WTC11 (cell line): ENCODE measurements around the gene HTR7. TPM values are rescaled to one million over a fixed set of nuclear protein-coding genes. Genes with fewer than 3 reads are reported as not detected.

ENCODE experiments used
- ATAC-seq: fragments of 200-7000 bp; cut with Tn5 transposase; 2 replicates; pipeline ENCODE4 v1.10.0; 2021; ENCODE audit warnings: mild to moderate bottlenecking, moderate library complexity
- CTCF ChIA-PET: fragments of 300-600 bp; sonication (Branson Sonifier 250); formaldehyde crosslinking; loops from one replicate; lab custom pipeline; 2021; ENCODE audit warnings: antibody characterized with exemption; lab: Charles Lee
- POLR2A ChIA-PET: fragments of 350-600 bp; sonication (Branson Sonifier 250); formaldehyde crosslinking; loops from one replicate; lab custom pipeline; 2021; ENCODE audit warnings: antibody characterized with exemption; lab: Charles Lee
- DNase-seq: peaks from one replicate; pipeline ENCODE4 v3.0.0; 2021; ENCODE audit warnings: low spot score
- H3K27ac Mint-ChIP-seq: 2 replicates; pipeline ENCODE4 v1.8.0; 2021; ENCODE audit warnings: mixed read lengths
- H3K27me3 Mint-ChIP-seq: 2 replicates; pipeline ENCODE4 v1.8.0; 2021; ENCODE audit warnings: low read depth, mild to moderate bottlenecking, moderate library complexity, mixed read lengths
- H3K36me3 Mint-ChIP-seq: 2 replicates; pipeline ENCODE4 v1.8.0; 2021; ENCODE audit warnings: mixed read lengths
- H3K4me1 Mint-ChIP-seq: 2 replicates; pipeline ENCODE4 v1.8.0; 2022; ENCODE audit warnings: mixed read lengths
- H3K4me3 Mint-ChIP-seq: 2 replicates; pipeline ENCODE4 v1.8.0; 2021; ENCODE audit warnings: mild to moderate bottlenecking, moderate library complexity, mixed read lengths
- H3K9me3 Mint-ChIP-seq: 2 replicates; pipeline ENCODE4 v1.8.0; 2021; ENCODE audit warnings: mixed read lengths
- AFF4 ChIP-seq: sonication (generic); formaldehyde crosslinking; IDR thresholded peaks from 2 replicates; pipeline ENCODE4 v1.8.1; 2023; ENCODE audit warnings: mild to moderate bottlenecking, missing genetic modification reagents, borderline replicate concordance
- AR ChIP-seq: fragments of 250-450 bp; sonication (Bioruptor Pico); IDR thresholded peaks from 2 replicates; pipeline ENCODE4 v1.9.0; 2021; ENCODE audit warnings: mild to moderate bottlenecking
- E2F4 ChIP-seq: sonication (generic); formaldehyde crosslinking; IDR thresholded peaks from 2 replicates; pipeline ENCODE4 v1.8.1; 2022; ENCODE audit warnings: low read depth, mild to moderate bottlenecking, moderate library complexity, missing genetic modification reagents, borderline replicate concordance
- FOXJ3 ChIP-seq: sonication (generic); formaldehyde crosslinking; IDR thresholded peaks from 2 replicates; pipeline ENCODE4 v1.9.0; 2021; ENCODE audit warnings: missing genetic modification reagents, mild to moderate bottlenecking, borderline replicate concordance
- FOXP1 ChIP-seq: sonication (generic); formaldehyde crosslinking; IDR thresholded peaks from 2 replicates; pipeline ENCODE4 v1.8.0; 2022; ENCODE audit warnings: missing genetic modification reagents, mild to moderate bottlenecking, moderate library complexity, borderline replicate concordance
- HMGXB4 ChIP-seq: sonication (generic); formaldehyde crosslinking; IDR thresholded peaks from 2 replicates; pipeline ENCODE4 v1.8.1; 2023; ENCODE audit warnings: mild to moderate bottlenecking, moderate library complexity, missing genetic modification reagents
- IRF1 ChIP-seq: sonication (generic); formaldehyde crosslinking; IDR thresholded peaks from 2 replicates; pipeline ENCODE4 v1.8.0; 2023; ENCODE audit warnings: missing genetic modification reagents
- MLX ChIP-seq: sonication (generic); formaldehyde crosslinking; IDR thresholded peaks from 2 replicates; pipeline ENCODE4 v1.8.1; 2023; ENCODE audit warnings: mild to moderate bottlenecking, missing genetic modification reagents, moderate library complexity
- NFATC4 ChIP-seq: fragments of 250-450 bp; sonication (Bioruptor Pico); IDR thresholded peaks from 2 replicates; pipeline ENCODE4 v1.9.0; 2021; ENCODE audit warnings: mild to moderate bottlenecking
- NFYB ChIP-seq: sonication (generic); formaldehyde crosslinking; conservative IDR thresholded peaks from 2 replicates; pipeline ENCODE4 v1.8.0; 2022; ENCODE audit warnings: low read depth, missing genetic modification reagents
- NR1H2 ChIP-seq: sonication (generic); formaldehyde crosslinking; IDR thresholded peaks from 2 replicates; pipeline ENCODE4 v1.9.0; 2021; ENCODE audit warnings: mild to moderate bottlenecking, moderate library complexity, missing genetic modification reagents
- RELA ChIP-seq: sonication (generic); formaldehyde crosslinking; IDR thresholded peaks from 2 replicates; pipeline ENCODE4 v1.8.1; 2022; ENCODE audit warnings: missing genetic modification reagents, mild to moderate bottlenecking, borderline replicate concordance
- TEAD1 ChIP-seq: sonication (generic); formaldehyde crosslinking; IDR thresholded peaks from 2 replicates; pipeline ENCODE4 v1.8.0; 2022; ENCODE audit warnings: mild to moderate bottlenecking, missing genetic modification reagents
- USF2 ChIP-seq: sonication (generic); formaldehyde crosslinking; IDR thresholded peaks from 2 replicates; pipeline ENCODE4 v1.8.1; 2023; ENCODE audit warnings: mild to moderate bottlenecking, missing genetic modification reagents, moderate library complexity
- ZNF219 ChIP-seq: sonication (generic); formaldehyde crosslinking; IDR thresholded peaks from 2 replicates; pipeline ENCODE4 v1.8.0; 2023; ENCODE audit warnings: missing genetic modification reagents, mild to moderate bottlenecking, borderline replicate concordance
- ZNF396 ChIP-seq: fragments of 250-450 bp; sonication (Bioruptor Pico); IDR thresholded peaks from 2 replicates; pipeline ENCODE4 v1.8.0; 2021; ENCODE audit warnings: mild to moderate bottlenecking, moderate library complexity, borderline replicate concordance
- ZNF671 ChIP-seq: fragments of 250-450 bp; sonication (Bioruptor Pico); IDR thresholded peaks from 2 replicates; pipeline ENCODE4 v1.8.0; 2021; ENCODE audit warnings: mild to moderate bottlenecking
- ZSCAN18 ChIP-seq: fragments of 250-450 bp; sonication (Bioruptor Pico); IDR thresholded peaks from 2 replicates; pipeline ENCODE4 v2.1.2; 2022; ENCODE audit warnings: mild to moderate bottlenecking, moderate library complexity
- total RNA-seq: library from RNA; stranded (reverse); gene quantifications from 3 replicates; pipeline ENCODE4 v1.2.3, GENCODE V29; 2021

HTR7 gene
- total RNA-seq, 1 experiment from 2014 or later: 11.2 TPM

GRCh38 chr10:90746829-90747228, 111.0 kb downstream of the HTR7 start (continued):
- no peak for TF ChIP-seq USF2
- TF ChIP-seq ZNF219 (CRISPR knock-in tag): no peak
- TF ChIP-seq IRF1 (CRISPR knock-in tag): no peak

- Mint-ChIP-seq H3K4me3 (no peak overlapping the region), H3K27ac (no peak overlapping the region), H3K27me3 (no peaks in the 10 kb centered on the region), H3K9me3 (no peaks in the 10 kb centered on the region), H3K4me1 (0 out of 2 replicates have a peak, but pooled peaks cover under 1% of the 10 kb centered on the region), H3K36me3 (no peaks in the 10 kb centered on the region)
- POLR2A ChIA-PET: no interaction called here
- CTCF ChIA-PET: interaction anchor here (1.1 kb wide), 1 partner anchor 111 kb away, joined by 3 read pairs; no protein-coding TSS in a partner anchor
- TF ChIP-seq HMGXB4 (CRISPR knock-in tag): no peak
- ATAC-seq (no peak), DNase-seq (no peak)
These were observed 112.3 kb downstream of the HTR7 start for GRCh38 chr10:90745565-90745964.

GRCh38 chr10:90743291-90743690, 114.5 kb downstream of the HTR7 start:
- H3K9me3 Mint-ChIP-seq: no peaks in the 10 kb centered on the region
- no peak overlapping the region for H3K27ac Mint-ChIP-seq
- POLR2A ChIA-PET: no interaction called here
- no peaks in the 10 kb centered on the region for H3K4me1 Mint-ChIP-seq
- ATAC-seq (no peak), DNase-seq (no peak)
- H3K36me3 Mint-ChIP-seq: no peaks in the 10 kb centered on the region
- CTCF ChIA-PET: interaction anchor here (0.6 kb wide), 1 partner anchor 122 kb away, joined by 3 read pairs; no protein-coding TSS in a partner anchor
- H3K27me3 Mint-ChIP-seq: no peaks in the 10 kb centered on the region
- no peak overlapping the region for H3K4me3 Mint-ChIP-seq
- TF ChIP-seq MLX (CRISPR knock-in tag) (no peak), TEAD1 (CRISPR knock-in tag) (no peak), RELA (no peak), NFYB (CRISPR knock-in tag) (no peak), FOXP1 (CRISPR knock-in tag) (no peak), E2F4 (CRISPR knock-in tag) (no peak), ZNF671 (CRISPR knock-in tag) (no peak), NFATC4 (CRISPR knock-in tag) (no peak), AR (no peak), FOXJ3 (no peak), ZSCAN18 (CRISPR knock-in tag) (no peak), NR1H2 (CRISPR knock-in tag) (no peak), ZNF396 (CRISPR knock-in tag) (no peak), AFF4 (CRISPR knock-in tag) (no peak)
